DMS114 treated with DMSO at 0.1 percent for 48 hours (cell line): ENCODE data around the gene SPINT2.

Experiments
- DNase-seq: peaks from one replicate; lab custom pipeline; 2025; ENCODE audit not compliant: unreplicated experiment; lab: John Stamatoyannopoulos, UW

The SPINT2 gene

GRCh38 chr19:38267761-38268483 is 3.5 kb downstream of the SPINT2 start:
- no peak for DNase-seq

DNA sequence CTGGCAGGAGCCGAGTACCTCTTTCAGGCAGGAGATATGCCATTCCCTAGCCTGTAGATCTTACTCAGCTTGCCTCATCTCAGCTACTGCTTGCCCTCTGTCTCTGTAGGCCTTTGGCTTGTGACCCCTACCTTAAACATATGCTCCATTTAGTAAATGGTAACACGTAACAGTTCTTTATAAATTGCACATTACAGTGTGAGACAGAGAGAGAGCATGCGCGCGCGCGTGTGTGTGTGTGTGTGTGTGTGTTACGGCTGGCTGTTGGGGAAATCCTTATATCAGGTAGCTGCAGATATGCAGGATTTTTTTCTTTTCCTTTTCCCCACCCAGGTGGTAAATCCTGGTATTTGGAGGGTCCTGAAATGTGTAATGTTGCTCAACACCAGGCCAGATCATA is 4.2 kb downstream of the SPINT2 start:
- DNase-seq, result no peak

DNA sequence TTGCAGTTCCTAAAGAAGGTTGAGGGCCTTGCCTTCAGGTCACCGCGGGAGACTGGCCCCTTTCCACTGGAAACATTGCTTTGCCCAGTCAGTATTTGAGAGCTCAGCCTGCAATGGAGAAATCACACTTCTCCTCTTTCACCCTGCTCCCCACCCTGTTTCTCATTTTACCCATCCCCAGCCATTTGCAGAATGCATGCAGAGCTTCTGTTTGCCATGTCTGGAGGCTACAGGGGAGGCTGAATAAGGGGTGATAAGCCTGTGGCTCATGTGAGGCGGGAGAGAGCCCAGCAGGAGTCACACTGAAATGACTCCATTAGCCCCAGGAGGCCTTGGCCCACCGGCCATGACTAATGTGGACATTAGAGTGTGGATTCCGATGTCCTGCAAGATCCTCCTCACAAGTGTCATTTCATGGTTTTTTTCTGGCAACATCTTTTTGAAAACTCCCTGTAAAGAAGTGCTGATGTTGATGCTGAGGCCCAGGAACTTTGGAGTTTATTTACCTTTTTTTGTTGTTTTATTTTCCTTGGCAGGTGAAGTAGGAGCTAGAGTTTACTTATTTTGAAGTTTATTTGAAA is 6.3 kb downstream of the SPINT2 start:
- DNase-seq, result no peak

- DNase-seq, result no peak
Measured at GRCh38 chr19:38273499-38273898, 9.1 kb downstream of the SPINT2 start.

GRCh38 chr19:38274739-38275138 is 10.4 kb downstream of the SPINT2 start:
- DNase-seq, result no peak

DNA sequence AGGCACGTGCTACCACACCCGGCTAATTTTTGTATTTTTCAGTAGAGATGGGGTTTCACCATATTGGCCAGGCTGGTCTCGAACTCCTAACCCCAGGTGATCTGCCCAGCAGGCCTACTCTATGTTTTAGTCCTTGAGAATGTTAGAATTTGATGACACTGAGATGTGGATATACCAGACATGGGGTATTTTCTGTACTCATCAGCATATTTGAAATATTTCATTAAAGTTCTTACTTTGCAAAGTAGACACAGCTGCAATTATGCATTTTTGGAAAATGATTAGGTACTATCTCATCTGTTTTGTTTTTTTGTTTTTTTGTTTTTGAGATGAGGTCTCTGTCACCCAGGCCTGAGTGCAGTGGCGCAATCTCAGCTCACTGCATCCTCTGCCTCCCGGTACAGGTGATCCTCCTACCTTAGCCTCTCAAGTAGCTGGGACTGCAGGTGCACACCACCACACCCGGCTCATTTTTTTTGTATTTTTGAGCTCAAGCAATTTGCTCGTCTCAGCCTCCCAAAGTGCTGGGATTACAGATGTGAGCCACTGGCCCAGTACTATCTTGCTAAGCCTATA is 12.7 kb downstream of the SPINT2 start:
- DNase-seq, result no peak

GRCh38 chr19:38277549-38277948 is 13.2 kb downstream of the SPINT2 start:
- no peak for DNase-seq

GRCh38 chr19:38277969-38278680 is 13.8 kb downstream of the SPINT2 start:
- DNase-seq, result no peak

DNA sequence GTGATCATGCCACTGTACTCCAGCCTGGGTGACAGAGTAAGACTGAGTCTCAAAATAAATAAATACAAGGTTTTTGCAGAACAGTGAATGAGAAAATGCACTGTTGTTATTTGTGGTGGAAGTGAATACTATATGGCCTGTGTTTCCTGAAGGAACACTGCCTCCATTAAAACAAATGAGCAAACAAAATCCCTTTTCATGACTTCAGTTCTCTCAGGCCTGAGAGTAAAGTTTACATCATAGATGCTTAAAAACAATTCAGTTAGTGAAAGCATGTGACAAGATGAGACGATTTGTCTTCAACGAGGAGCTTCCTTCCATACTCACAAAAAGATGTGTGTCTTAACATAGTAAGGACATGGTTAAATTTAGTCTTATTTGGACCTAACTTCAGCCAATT is 14.4 kb downstream of the SPINT2 start:
- DNase-seq, result no peak

GRCh38 chr19:38280030-38280921 is 15.9 kb downstream of the SPINT2 start:
- no peak for DNase-seq

DNA sequence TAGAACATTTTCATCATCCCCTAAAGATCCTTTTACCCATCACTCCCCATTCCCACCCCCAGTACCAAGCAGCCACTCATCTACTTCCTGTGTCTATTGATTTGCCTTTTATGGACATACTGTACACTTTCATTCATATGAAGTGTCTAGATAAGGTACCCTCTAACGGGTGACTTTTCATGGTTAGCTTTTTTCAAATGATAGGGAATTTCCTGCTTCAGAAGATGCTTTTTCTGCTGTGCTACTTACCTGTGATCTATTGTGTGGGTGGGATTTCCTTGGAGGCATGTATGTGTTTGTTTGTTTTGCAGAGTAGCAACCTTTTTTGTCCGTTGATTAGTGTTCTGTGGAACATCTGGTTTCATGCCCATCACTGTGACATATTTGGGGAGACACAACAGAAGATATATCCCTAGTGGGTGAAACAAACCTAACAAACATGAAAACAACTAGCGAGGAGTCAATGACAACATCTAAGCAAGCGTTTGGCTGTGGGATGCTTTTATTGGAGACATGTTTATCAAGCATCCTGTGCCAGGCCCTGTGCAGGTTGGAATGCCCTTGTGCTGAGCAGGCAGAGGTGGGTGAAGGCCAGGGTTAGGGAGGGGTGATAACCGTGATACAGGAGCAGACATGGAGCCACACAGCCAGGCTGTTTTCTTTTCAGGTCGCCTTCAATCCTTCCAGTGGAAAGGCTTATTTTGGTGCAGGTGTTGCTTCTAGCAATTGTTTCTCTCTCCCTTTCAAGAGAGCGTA is 17.6 kb downstream of the SPINT2 start:
- DNase-seq, result no peak

GRCh38 chr19:38283271-38283670 is 18.9 kb downstream of the SPINT2 start:
- no peak for DNase-seq

DNA sequence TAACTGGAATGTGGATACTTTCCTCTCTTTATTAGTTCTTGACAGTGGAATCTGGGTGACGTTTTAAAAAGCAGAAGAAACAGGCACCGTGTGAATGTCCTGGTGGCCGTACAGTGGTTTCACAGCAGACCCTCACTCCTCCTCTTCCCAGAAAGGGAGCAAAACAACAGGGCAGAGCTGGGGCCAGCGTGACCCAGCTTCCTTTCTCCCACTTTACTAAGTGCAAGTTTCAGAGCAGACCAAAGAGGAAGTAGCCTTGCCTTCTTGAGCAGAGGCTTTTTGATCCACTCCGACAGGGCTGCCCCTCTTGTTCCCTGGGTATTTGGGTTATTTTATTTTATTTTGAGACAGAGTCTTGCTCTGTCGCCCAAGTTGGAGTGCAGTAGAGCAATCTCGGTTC is 20.0 kb downstream of the SPINT2 start:
- no peak for DNase-seq

GRCh38 chr19:38285567-38285966 is 21.2 kb downstream of the SPINT2 start:
- no peak for DNase-seq

- DNase-seq, result no peak
Measured at GRCh38 chr19:38287604-38288003, 23.2 kb downstream of the SPINT2 start.

GRCh38 chr19:38288123-38288855 is 23.9 kb downstream of the SPINT2 start:
- DNase-seq, result no peak

DNA sequence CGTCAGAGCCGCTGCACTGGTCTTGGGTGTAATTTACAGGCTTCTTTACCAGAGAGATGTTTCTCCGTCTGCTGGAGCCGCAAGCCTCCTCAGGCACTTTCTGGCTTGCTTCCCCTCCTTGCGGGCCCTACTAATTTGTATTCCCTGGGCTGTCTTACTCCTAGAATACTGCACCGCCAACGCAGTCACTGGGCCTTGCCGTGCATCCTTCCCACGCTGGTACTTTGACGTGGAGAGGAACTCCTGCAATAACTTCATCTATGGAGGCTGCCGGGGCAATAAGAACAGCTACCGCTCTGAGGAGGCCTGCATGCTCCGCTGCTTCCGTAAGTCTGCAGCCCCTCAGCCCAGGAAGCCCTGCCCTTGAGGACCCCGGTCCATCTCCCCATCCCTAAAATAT is 25.6 kb downstream of the SPINT2 start:
- DNase-seq, result no peak

- DNase-seq, result no peak
Measured at GRCh38 chr19:38290631-38291147, 26.3 kb downstream of the SPINT2 start.

GRCh38 chr19:38291855-38292254 is 27.5 kb downstream of the SPINT2 start:
- no peak for DNase-seq
